NOMO-1 treated with DMSO at 0.1 percent for 48 hours (cell line): Measurements from ENCODE around the gene NDUFS5.
"Not testable (repeated sequence)": the region's sequence is repeated elsewhere in the genome, so short reads cannot be mapped to it uniquely, and the experiment has no call there.

Experiments
- DNase-seq: peaks from one replicate; lab custom pipeline; 2025; ENCODE audit not compliant: unreplicated experiment; lab: John Stamatoyannopoulos, UW

The NDUFS5 gene

GRCh38 chr1:39061951-39062350 is 35.8 kb downstream of the NDUFS5 start:
- no peak for DNase-seq

GRCh38 chr1:39063191-39063590 is 37.0 kb downstream of the NDUFS5 start:
- DNase-seq = no peak

GRCh38 chr1:39063775-39064174 is 37.6 kb downstream of the NDUFS5 start:
- no peak for DNase-seq

- no peak for DNase-seq
These were observed 39.4 kb downstream of the NDUFS5 start for GRCh38 chr1:39065542-39065941.

- not testable (repeated sequence) for DNase-seq
These were observed 42.1 kb downstream of the NDUFS5 start for GRCh38 chr1:39068227-39068626.

GRCh38 chr1:39071557-39071956 is 45.4 kb downstream of the NDUFS5 start:
- DNase-seq = not testable (repeated sequence)

GRCh38 chr1:39076127-39076798 is 50.1 kb downstream of the NDUFS5 start:
- DNase-seq = no peak

GRCh38 chr1:39076799-39077148 is 50.6 kb downstream of the NDUFS5 start:
- no peak for DNase-seq

GRCh38 chr1:39080269-39080826 is 54.2 kb downstream of the NDUFS5 start:
- no peak for DNase-seq

GRCh38 chr1:39080831-39081270 is 54.7 kb downstream of the NDUFS5 start:
- DNase-seq = no peak

- peak; percentile 29 for DNase-seq
These were observed 55.3 kb downstream of the NDUFS5 start for GRCh38 chr1:39081271-39082009.

- no peak for DNase-seq
These were observed 56.1 kb downstream of the NDUFS5 start for GRCh38 chr1:39082010-39082799.

- DNase-seq = no peak
These were observed 56.8 kb downstream of the NDUFS5 start for GRCh38 chr1:39082811-39083576.

GRCh38 chr1:39084191-39084590 is 58.0 kb downstream of the NDUFS5 start:
- DNase-seq = no peak
